HG02943 (cell line): ENCODE data around the gene TEX11.
"Not testable (repeated sequence)": the region's sequence is repeated elsewhere in the genome, so short reads cannot be mapped to it uniquely, and the experiment has no call there.

Experiments
- ATAC-seq: cut with Tn5 transposase; IDR thresholded peaks from one replicate; pipeline ENCODE4 v1.9.1; 2021; ENCODE audit warnings: mild to moderate bottlenecking, low read depth, moderate library complexity; ENCODE audit not compliant: unreplicated experiment

Gene TEX11

DNA sequence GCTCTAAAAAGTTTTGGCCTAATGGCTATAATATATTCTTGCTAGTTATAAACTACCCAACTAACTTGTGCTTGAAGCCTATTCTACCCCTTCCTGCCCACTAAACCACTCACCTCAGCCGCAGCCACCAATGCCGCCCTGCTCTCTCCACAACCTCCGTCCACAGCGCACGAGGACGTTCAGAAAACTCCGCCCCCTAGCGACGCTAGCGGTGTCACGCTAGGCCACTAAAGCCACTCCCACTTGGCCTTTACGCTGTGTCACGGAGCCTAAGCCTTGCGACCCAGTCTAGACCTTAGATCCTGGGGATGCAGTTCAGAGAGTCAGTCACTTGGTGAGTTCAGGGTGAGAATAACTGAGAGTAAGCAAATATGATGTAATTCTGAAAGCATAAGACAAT is at the start of gene TEX11:
TSS of gene TEX11 (minus strand) at position 171 of the 400 bp plus-strand sequence. CDS start 922 bp downstream, outside the sequence.
- ATAC-seq, result no peak

DNA sequence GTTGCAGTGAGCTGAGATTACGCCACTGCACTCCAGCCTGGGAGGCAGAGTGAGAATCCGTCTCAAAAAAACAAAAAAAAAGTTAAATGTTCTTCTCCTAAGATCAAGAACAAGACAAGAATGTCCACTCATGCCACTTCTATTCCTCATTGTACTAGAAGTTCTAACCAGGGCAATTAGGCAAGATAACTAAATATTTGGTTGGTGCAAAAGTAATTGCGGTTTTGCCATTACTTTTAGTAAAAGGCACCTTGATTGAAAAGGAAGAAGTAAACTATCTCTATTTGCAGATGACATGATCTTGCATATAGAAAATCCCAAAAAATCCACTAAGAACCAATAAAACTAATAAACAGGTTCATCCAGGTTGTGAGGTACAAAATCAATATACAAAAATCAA is 46.4 kb upstream of the TEX11 start:
- ATAC-seq, result no peak

GRCh38 chrX:70924294-70924911 is 15.9 kb upstream of the TEX11 start:
- ATAC-seq, result no peak

DNA sequence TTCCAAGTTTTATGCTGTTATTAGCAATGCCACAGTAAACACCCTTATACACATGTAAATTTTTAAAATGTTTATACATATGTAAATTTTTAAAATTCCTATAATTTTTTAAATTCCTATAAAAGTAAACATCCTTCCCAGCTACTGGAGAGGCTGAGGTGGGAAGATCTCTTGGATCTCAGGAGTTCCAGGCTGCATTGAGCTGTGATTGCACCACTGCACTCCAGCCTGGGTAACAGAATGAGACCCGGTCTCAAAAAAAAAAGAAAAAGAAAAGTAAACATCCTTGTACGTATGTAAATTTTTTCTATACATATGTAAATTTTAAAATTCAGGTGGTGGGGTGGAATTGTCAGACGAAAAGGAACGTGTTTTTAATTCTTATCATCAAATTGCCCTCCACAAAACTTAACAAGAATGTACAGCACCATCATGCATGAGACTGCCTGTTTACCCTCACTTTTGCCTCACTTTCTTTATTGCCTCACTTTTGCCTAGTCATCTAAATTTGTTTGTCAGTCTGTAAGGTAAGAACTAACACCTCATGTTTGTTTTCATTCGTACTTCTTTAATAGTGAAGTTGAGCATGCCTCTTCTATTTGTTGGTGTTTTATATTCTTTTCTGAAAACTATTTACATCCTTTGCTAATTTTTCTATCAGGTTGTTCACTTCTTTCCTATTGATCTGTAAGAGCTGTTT is 14.4 kb upstream of the TEX11 start:
- no peak for ATAC-seq

DNA sequence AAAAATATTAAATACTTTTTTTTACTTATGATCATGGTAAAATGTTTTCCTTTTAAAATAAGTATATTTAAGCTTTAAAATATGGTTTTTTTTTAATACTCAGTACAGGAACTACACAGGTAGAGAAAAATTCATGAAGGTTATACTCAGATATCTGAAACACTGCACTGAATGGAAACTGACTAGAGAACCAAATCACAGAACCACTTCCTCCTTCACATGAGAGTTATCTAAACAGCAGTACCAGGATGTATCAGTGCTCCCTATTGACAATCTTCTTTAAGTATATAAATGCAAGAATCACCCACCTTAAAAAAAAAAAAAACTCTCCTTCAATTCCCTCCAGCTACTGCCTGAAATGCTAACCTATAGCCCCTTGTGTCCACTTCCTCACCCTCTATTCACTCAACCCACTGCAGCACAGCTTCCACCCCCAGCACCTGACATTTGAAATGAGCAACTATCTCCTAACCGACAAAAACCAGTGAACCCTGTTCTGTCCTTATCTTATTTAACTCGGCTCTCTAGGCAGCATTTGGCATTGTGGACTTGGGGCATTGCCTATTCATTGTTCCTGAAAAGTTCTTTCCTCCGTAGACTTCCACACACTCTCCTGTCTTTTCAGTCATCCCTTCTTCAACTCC is 13.3 kb upstream of the TEX11 start:
- ATAC-seq, result no peak

GRCh38 chrX:70916754-70917153 is 8.2 kb upstream of the TEX11 start:
- no peak for ATAC-seq

- ATAC-seq, result no peak
Measured at GRCh38 chrX:70907900-70908299, 611 bp downstream of the TEX11 start.

- no peak for ATAC-seq
Measured at GRCh38 chrX:70901465-70901864, 7.0 kb downstream of the TEX11 start.

DNA sequence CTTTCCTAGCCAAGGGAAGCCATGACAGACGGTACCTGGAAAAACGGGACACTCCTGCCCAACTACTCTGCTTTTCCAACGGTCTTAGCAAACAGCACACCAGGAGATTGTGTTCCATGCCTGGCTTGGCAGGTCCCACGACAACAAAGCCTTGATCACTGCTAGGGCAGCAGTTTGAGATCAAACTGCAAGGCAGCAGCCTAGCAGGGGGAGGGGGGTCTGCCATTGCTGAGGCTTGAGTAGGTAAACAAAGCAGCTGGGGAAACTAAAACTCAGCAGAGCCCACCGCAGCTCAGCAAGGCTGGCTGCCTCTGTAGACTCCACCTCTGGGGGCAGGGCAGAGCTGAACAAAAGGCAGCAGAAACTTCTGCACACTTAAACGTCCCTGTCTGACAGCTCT is 18.1 kb downstream of the TEX11 start:
- ATAC-seq, result not testable (repeated sequence)

DNA sequence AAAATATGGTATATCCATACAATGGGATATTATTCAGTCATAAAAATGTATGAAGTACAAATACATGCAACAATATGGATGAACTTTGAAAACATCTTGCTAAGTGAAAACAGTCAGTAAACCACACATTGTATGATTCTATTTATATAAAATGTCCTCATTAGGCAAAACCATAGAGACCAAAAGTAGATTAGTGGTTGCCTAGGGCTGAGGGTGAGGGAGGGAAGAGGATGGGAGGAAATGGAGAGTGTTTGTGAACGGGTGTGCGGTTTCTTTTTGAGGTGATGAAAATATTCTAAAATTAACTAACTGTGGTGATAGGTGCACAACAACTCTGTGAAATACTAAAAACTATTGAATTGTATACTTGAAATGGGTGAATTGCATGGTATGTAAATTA is 29.6 kb downstream of the TEX11 start:
- no peak for ATAC-seq

GRCh38 chrX:70852294-70852693 is 56.2 kb downstream of the TEX11 start:
- no peak for ATAC-seq

DNA sequence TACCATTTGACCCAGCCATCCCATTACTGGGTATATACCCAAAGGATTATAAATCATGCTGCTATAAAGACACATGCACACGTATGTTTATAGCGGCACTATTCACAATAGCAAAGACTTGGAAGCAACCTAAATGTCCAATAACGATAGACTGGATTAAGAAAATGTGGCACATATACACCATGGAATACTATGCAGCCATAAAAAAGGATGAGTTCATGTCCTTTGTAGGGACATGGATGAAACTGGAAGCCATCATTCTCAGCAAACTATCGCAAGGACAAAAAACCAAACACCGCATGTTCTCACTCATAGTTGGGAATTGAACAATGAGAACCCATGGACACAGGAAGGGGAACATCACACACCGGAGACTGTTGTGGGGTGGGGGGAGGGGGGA is 64.4 kb downstream of the TEX11 start:
- ATAC-seq, result not testable (repeated sequence)

GRCh38 chrX:70843620-70844019 is 64.9 kb downstream of the TEX11 start:
- ATAC-seq, result not testable (repeated sequence)

GRCh38 chrX:70834589-70834988 is 73.9 kb downstream of the TEX11 start:
- ATAC-seq, result no peak

GRCh38 chrX:70826715-70827114 is 81.8 kb downstream of the TEX11 start:
- ATAC-seq, result no peak

DNA sequence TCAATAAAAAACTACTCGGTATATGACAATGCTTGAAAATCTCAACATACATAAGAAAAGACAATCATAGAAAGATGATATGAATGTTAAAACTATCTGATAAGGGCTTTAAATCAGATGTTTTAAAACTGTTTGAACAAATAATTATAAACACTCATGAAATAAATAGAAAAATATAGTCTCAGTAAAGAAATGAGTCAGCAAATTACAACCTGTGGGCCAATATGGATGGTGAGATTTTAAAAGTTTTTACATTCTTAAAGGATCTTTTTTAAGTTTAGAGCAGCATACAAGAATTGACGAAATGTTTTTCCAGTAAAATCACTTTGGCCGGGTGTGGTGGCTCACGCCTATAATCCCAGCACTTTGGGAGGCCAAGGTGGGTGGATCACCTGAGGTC is 83.1 kb downstream of the TEX11 start:
- ATAC-seq, result no peak

- no peak for ATAC-seq
Measured at GRCh38 chrX:70808942-70809940, 99.3 kb downstream of the TEX11 start.

DNA sequence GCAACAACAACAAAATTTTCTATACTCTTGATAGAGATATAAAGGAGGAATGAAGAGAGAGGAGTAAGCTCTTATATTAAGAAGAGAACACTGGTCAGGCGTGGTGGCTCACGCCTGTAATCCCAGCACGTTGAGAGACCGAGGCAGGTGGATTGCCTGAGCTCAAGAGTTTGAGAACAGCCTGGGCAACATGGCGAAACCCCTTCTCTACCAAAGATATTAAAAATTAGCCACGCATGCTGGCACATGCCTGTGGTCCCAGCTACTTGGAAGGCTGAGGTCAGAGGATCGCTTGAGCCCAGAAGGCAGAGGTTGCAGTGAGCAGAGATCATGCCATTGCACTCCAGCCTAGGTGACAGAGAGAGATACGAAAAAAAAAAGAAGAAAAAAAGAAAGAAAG is 102.4 kb downstream of the TEX11 start:
- no peak for ATAC-seq

DNA sequence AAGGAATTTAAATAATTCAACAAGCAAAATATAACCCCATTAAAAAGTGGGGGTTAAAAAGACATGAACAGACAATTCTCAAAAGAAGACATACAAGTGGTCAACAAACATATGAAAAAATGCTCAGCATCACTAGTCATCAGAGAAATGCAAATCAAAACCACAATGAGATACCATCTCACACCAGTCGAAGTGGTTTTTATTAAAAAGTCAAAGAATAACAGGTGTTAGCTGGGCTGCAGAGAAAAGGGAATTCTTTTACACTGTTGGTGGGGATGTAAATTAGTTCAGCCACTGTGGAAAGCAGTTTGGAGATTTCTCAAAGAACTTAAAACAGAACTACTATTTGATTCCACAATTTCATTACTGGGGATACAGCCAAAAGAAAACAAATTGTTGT is 111.8 kb downstream of the TEX11 start:
- not testable (repeated sequence) for ATAC-seq

- no peak for ATAC-seq
Measured at GRCh38 chrX:70774223-70774622, 134.3 kb downstream of the TEX11 start.
